ENCODE data around the gene HSF2BP. TPM values are rescaled to one million over a fixed set of nuclear protein-coding genes. Genes with fewer than 3 reads are reported as not detected.

Gene HSF2BP
- polyA plus RNA-seq, 2 donors, result 0.26 to 0.28 TPM

DNA sequence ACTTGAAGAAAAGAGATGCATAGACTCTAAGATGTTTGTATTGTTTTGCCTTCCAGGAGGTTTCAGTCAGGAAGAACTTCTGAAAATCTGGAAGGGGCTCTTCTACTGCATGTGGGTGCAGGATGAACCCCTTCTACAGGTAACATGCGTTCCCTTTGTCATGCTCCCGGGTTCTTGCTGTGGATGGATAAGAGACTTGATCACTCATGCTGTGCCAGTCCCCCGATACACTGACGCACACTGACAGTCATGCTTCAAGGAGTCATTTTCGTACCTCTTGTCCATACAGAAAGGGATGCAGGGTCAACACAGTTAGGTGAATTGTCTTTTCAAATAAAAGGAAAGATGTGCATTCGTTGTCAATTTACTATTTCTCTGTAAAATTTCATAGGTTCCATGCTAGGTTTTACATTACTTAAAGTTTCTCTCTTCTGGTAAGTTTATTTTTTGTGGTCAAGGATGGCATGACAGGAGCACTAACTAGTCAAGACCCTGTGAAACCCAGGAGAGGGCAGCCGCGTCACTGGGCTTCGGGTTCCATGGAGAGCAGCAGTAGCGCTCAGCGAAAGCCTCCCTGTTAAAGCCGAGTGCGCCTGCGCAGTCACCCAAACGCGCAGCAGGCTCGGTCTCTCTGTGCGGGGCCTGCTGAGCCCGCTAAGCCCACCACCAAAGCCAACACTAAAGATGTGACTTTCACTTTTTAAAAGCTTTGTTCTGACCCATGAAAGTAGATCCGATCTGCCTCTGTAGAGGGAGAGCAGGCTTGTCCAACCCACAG, 10.7 kb upstream of the HSF2BP start:
- no peaks in the 10 kb centered on the region for H3K27me3 ChIP-seq (ENCODE audit: control insufficient read depth in 1 of 2, insufficient read depth in 2 of 2, low read length in 2 of 2)
- peaks cover 0 to 3% of the 10 kb centered on the region in 2 donors for H3K4me1 ChIP-seq (ENCODE audit: control insufficient read depth in 2 of 2, insufficient read depth in 2 of 2, low read length in 1 of 2)

DNA sequence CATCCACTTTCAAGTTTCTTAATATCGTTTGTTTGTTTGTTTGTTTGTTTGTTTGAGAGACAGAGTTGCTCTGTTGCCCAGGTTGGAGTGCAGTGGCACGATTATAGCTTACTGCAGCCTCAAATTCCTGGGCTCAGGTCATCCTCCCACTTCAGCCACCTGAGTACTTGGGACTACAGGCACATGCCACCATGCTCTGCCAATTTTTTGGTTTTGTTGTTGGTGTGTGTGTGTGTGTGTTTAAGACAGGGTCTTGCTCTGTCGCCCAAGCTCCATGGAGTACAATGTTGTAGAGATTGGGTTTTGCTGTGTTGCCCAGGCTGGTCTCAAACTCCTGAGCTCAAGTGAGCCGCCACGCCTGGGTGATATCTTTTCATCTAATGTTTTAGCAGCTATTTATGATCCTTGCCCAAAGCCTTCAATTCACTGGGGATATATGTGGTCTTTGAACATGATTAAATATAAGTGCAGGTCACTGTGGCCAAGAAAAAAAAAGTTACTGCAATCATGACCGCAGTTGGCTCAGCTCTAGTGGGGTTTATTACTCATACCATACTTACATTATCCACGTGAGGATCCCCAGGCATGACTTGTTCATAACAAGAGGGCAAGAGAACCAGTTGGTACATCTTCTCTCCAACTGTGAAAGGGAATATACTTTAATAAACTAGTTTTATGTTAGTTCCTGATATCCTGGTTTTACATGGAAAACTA, 8.1 kb upstream of the HSF2BP start:
- H3K9me3 ChIP-seq (ENCODE audit: control insufficient read depth in 2 of 2, insufficient read depth in 1 of 2, low read depth in 1 of 2, low read length in 1 of 2), result no peaks in the 10 kb centered on the region
- H3K36me3 ChIP-seq (ENCODE audit: control insufficient read depth in 2 of 2, insufficient read depth in 2 of 2, low read length in 1 of 2), result peaks cover 3 to 5% of the 10 kb centered on the region in 2 donors
- H3K4me1 ChIP-seq (ENCODE audit: control insufficient read depth in 2 of 2, insufficient read depth in 2 of 2, low read length in 1 of 2), result peaks cover 0 to 3% of the 10 kb centered on the region in 2 donors
- no peak overlapping the region for H3K27ac ChIP-seq (ENCODE audit: low read depth in 2 of 2, low read length in 1 of 2)
- WGBS, 2 donors, result 81% methylated on average over 7 of the region's 7 CpGs
- no peaks in the 10 kb centered on the region for H3K27me3 ChIP-seq (ENCODE audit: control insufficient read depth in 1 of 2, insufficient read depth in 2 of 2, low read length in 2 of 2)
- no peak overlapping the region for H3K4me3 ChIP-seq (ENCODE audit: low read depth in 1 of 2, low read length in 2 of 2)

More for the DNA sequence above, 10.7 kb upstream of the HSF2BP start:
- WGBS, 2 donors, result 90 to 91% methylated on average over 20 of the region's 20 CpGs
- Histone ChIP-seq H3K27ac (ENCODE audit: low read depth in 2 of 2, low read length in 1 of 2) (no peak overlapping the region), H3K36me3 (ENCODE audit: control insufficient read depth in 2 of 2, insufficient read depth in 2 of 2, low read length in 1 of 2) (peaks cover 5 to 6% of the 10 kb centered on the region in 2 donors), H3K9me3 (ENCODE audit: control insufficient read depth in 2 of 2, insufficient read depth in 1 of 2, low read depth in 1 of 2, low read length in 1 of 2) (no peaks in the 10 kb centered on the region), H3K4me3 (ENCODE audit: low read depth in 1 of 2, low read length in 2 of 2) (no peak overlapping the region)

DNA sequence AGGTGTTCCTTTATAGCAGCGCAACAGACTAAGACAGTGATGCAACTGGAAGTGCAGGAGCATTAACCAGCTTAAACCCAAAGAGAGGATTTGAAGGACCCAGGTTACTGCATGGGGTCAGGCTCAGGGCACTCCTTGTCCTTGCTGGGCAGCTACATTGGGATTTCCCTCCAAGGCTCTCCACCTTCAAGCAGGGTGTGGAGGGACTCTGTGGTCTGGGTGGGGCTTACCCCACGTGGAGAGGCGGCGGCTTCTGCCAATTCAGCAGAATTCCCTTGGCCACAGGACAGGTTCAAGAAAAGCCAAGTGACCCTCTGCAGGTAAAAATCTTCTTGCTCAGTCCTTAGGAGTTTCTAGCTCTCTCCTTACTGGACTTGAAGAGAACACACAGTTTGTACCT, 6.6 kb upstream of the HSF2BP start:
- Histone ChIP-seq H3K4me3 (ENCODE audit: low read depth in 1 of 2, low read length in 2 of 2) (no peak overlapping the region), H3K27ac (ENCODE audit: low read depth in 2 of 2, low read length in 1 of 2) (peak overlapping the region in 1 of 2 donors; percentile 15), H3K9me3 (ENCODE audit: control insufficient read depth in 2 of 2, insufficient read depth in 1 of 2, low read depth in 1 of 2, low read length in 1 of 2) (no peaks in the 10 kb centered on the region), H3K36me3 (ENCODE audit: control insufficient read depth in 2 of 2, insufficient read depth in 2 of 2, low read length in 1 of 2) (peaks cover 3 to 5% of the 10 kb centered on the region in 2 donors), H3K27me3 (ENCODE audit: control insufficient read depth in 1 of 2, insufficient read depth in 2 of 2, low read length in 2 of 2) (no peaks in the 10 kb centered on the region), H3K4me1 (ENCODE audit: control insufficient read depth in 2 of 2, insufficient read depth in 2 of 2, low read length in 1 of 2) (peaks cover 0 to 3% of the 10 kb centered on the region in 2 donors)
- 80 to 81% methylated on average over 4 of the region's 4 CpGs for WGBS, 2 donors

DNA sequence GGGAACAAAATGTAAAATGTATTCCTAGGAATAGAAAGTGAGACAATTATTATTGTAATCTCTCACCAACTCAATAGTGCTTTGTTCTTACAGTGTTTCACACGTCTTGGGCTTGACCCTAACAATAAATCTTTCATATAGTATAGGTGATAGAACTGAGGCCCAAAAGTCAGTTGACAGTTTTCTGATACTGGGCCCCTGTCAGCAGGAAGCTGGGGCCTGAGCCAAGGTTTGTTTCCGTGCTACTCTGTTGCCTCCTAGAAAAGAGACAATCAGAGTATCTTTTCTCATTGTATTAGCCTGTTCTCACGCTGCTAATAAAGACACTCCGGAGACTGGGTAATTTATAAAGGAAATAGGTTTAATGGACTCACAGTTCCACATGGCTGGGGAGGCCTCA, 5.1 kb upstream of the HSF2BP start:
- no peaks in the 10 kb centered on the region for H3K36me3 ChIP-seq (ENCODE audit: control insufficient read depth in 2 of 2, insufficient read depth in 2 of 2, low read length in 1 of 2)
- 46 to 56% methylated on average over 4 of the region's 4 CpGs for WGBS, 2 donors

DNA sequence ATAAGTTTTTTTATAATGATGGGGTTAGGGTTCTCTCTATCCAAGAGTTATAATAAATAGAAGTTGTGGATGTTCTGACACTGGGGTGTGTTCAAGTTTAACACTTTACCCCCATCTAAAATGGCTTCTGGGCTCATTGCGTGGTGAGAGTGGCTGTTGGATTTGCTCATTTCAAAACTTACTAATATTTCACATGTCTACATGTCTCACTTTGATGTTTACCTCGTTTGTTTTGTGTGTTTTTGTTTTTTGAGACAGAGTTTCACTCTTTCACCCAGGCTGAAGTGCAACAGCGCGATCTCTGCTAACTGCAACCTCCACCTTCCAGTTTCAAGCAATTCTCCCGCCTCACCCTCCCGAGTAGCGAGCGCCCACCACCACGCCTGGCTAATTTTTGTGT, 3.7 kb upstream of the HSF2BP start:
- no peaks in the 10 kb centered on the region for H3K27me3 ChIP-seq (ENCODE audit: control insufficient read depth in 1 of 2, insufficient read depth in 2 of 2, low read length in 2 of 2)
- WGBS, 2 donors, result 88 to 89% methylated on average over 9 of the region's 9 CpGs
- H3K9me3 ChIP-seq (ENCODE audit: control insufficient read depth in 2 of 2, insufficient read depth in 1 of 2, low read depth in 1 of 2, low read length in 1 of 2), result no peaks in the 10 kb centered on the region
- H3K36me3 ChIP-seq (ENCODE audit: control insufficient read depth in 2 of 2, insufficient read depth in 2 of 2, low read length in 1 of 2), result no peaks in the 10 kb centered on the region
- H3K4me1 ChIP-seq (ENCODE audit: control insufficient read depth in 2 of 2, insufficient read depth in 2 of 2, low read length in 1 of 2), result peaks cover 0 to 10% of the 10 kb centered on the region in 2 donors
- no peak overlapping the region for H3K4me3 ChIP-seq (ENCODE audit: low read depth in 1 of 2, low read length in 2 of 2)
- no peak overlapping the region for H3K27ac ChIP-seq (ENCODE audit: low read depth in 2 of 2, low read length in 1 of 2)

More for the DNA sequence above, 5.1 kb upstream of the HSF2BP start:
- peaks cover 0 to 3% of the 10 kb centered on the region in 2 donors for H3K4me1 ChIP-seq (ENCODE audit: control insufficient read depth in 2 of 2, insufficient read depth in 2 of 2, low read length in 1 of 2)
- H3K4me3 ChIP-seq (ENCODE audit: low read depth in 1 of 2, low read length in 2 of 2), result no peak overlapping the region
- no peak overlapping the region for H3K27ac ChIP-seq (ENCODE audit: low read depth in 2 of 2, low read length in 1 of 2)
- no peaks in the 10 kb centered on the region for H3K27me3 ChIP-seq (ENCODE audit: control insufficient read depth in 1 of 2, insufficient read depth in 2 of 2, low read length in 2 of 2)
- no peaks in the 10 kb centered on the region for H3K9me3 ChIP-seq (ENCODE audit: control insufficient read depth in 2 of 2, insufficient read depth in 1 of 2, low read depth in 1 of 2, low read length in 1 of 2)

DNA sequence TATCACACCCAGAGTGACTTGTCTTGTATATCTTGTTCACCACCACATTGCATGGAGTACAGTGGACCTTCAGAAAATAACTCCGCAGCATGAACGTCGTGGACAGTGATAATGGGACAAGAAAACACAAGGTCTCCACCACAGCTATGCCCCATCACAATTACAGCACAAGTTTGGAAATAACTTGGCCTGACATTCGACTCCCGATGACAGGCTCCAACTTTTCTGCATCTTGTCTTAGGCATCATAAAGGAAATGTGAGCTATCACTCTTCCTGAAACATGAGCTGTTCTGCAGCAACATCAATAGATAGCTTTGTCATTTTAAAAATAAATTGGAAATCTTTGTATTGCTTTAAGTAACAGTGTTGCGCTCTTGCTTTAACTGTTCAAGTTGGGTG, 3.0 kb upstream of the HSF2BP start:
- no peaks in the 10 kb centered on the region for H3K36me3 ChIP-seq (ENCODE audit: control insufficient read depth in 2 of 2, insufficient read depth in 2 of 2, low read length in 1 of 2)
- no peaks in the 10 kb centered on the region for H3K9me3 ChIP-seq (ENCODE audit: control insufficient read depth in 2 of 2, insufficient read depth in 1 of 2, low read depth in 1 of 2, low read length in 1 of 2)
- H3K4me1 ChIP-seq (ENCODE audit: control insufficient read depth in 2 of 2, insufficient read depth in 2 of 2, low read length in 1 of 2), result peaks cover 0 to 9% of the 10 kb centered on the region in 2 donors
- WGBS, 2 donors, result 72 to 73% methylated on average over 6 of the region's 6 CpGs
- no peak overlapping the region for H3K27ac ChIP-seq (ENCODE audit: low read depth in 2 of 2, low read length in 1 of 2)
- no peaks in the 10 kb centered on the region for H3K27me3 ChIP-seq (ENCODE audit: control insufficient read depth in 1 of 2, insufficient read depth in 2 of 2, low read length in 2 of 2)
- no peak overlapping the region for H3K4me3 ChIP-seq (ENCODE audit: low read depth in 1 of 2, low read length in 2 of 2)

DNA sequence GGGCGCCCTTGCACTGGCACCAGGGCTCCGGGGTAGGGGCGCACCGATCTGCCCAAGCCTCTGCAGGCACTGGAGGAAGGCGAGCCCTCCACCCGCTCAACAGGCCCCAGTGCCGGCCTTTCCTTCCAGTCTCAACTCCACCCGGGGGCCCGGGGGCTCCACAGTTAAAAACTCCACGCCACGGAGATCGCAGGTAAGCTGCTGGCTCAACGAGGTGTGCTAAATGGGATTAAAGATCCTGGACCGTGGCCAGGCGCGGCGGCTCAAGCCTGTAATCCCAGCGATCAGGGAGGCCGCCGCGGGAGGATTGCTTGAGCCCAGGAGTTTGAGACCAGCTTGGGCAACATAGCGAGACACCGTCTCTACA, 536 bp downstream of the HSF2BP start:
- Histone ChIP-seq H3K9me3 (ENCODE audit: control insufficient read depth in 2 of 2, insufficient read depth in 1 of 2, low read depth in 1 of 2, low read length in 1 of 2) (no peaks in the 10 kb centered on the region), H3K4me3 (ENCODE audit: low read depth in 1 of 2, low read length in 2 of 2) (peak overlapping the region in 1 of 2 donors; percentile 78), H3K36me3 (ENCODE audit: control insufficient read depth in 2 of 2, insufficient read depth in 2 of 2, low read length in 1 of 2) (no peaks in the 10 kb centered on the region), H3K27me3 (ENCODE audit: control insufficient read depth in 1 of 2, insufficient read depth in 2 of 2, low read length in 2 of 2) (no peaks in the 10 kb centered on the region), H3K27ac (ENCODE audit: low read depth in 2 of 2, low read length in 1 of 2) (peak overlapping the region in 1 of 2 donors; percentile 84), H3K4me1 (ENCODE audit: control insufficient read depth in 2 of 2, insufficient read depth in 2 of 2, low read length in 1 of 2) (peaks cover 0 to 7% of the 10 kb centered on the region in 2 donors)
- WGBS, 2 donors, result 78 to 81% methylated on average over 23 of the region's 23 CpGs

DNA sequence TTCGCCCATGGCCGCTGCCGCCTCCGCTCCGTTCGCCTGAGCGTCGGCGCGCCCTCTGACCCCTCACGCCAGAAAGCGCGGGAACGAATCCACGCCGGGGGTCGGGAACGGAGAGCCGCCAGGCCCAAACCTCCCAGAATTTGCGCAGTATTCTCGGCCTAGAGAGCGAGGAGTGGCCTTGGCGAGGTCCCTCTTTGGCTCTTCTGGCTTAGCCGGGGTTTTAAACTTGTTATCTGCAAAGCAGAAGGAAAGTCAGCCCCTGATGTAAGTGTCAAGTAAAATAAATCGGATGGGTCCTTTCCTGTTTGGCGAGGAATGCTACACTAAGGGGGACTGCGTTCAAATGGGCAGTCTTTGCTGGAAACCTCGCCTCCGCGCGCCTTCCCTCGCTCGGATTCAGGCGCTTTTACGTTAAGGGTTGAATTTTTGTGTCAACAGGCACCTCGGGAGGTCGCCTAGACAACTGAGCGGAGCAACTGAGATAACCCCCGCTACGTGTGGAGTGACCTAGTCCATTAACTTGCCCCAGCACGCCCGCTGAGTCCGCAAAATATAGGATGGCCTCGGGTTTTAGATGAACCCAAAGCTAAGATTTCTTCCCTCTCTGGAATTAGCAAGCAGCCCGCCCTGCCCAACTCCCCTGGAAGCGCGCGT, 1.1 kb downstream of the HSF2BP start:
- Histone ChIP-seq H3K27ac (ENCODE audit: low read depth in 2 of 2, low read length in 1 of 2) (no peak overlapping the region), H3K9me3 (ENCODE audit: control insufficient read depth in 2 of 2, insufficient read depth in 1 of 2, low read depth in 1 of 2, low read length in 1 of 2) (no peaks in the 10 kb centered on the region), H3K36me3 (ENCODE audit: control insufficient read depth in 2 of 2, insufficient read depth in 2 of 2, low read length in 1 of 2) (no peaks in the 10 kb centered on the region), H3K4me3 (ENCODE audit: low read depth in 1 of 2, low read length in 2 of 2) (no peak overlapping the region), H3K4me1 (ENCODE audit: control insufficient read depth in 2 of 2, insufficient read depth in 2 of 2, low read length in 1 of 2) (peaks cover 0 to 7% of the 10 kb centered on the region in 2 donors), H3K27me3 (ENCODE audit: control insufficient read depth in 1 of 2, insufficient read depth in 2 of 2, low read length in 2 of 2) (no peaks in the 10 kb centered on the region)
- WGBS, 2 donors, result 92 to 93% methylated on average over 48 of the region's 48 CpGs

DNA sequence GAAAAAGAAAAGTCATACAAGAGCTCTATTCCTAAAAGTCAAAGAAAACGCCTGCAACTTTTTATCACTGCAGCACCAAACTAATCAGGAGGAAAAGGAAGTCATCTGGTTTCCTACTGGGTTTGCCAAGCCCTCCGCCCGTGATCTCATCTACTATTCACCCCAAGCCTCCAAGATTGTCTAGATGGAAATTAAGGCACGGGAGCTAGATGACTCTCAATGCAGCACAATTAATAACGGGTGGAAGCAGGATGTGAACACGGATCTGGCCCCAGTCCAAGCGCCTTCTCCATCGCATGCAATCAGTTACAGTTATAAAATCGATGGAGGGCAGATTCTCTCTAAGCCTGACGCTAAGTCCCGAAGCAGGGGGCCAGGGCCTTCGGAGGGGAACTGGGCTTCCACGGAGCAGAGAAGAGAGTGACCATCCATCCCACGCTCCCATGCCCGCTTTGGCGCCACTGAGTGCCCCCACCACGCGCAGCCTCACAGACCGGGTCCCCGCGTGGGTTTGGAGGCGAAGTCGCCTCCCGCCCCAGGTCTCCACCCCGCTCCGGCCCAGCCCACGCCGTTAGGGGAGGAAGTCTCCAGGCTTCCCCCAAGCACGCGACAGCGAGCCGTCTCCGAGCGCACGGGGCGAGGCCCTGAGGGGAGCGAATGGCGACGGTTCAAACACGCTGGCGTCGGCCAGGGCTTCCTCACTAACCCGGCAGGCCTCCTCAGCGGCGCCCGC, 1.8 kb downstream of the HSF2BP start:
- no peaks in the 10 kb centered on the region for H3K9me3 ChIP-seq (ENCODE audit: control insufficient read depth in 2 of 2, insufficient read depth in 1 of 2, low read depth in 1 of 2, low read length in 1 of 2)
- WGBS, 2 donors, result 73 to 80% methylated on average over 46 of the region's 46 CpGs
- H3K27me3 ChIP-seq (ENCODE audit: control insufficient read depth in 1 of 2, insufficient read depth in 2 of 2, low read length in 2 of 2), result no peaks in the 10 kb centered on the region
- H3K4me1 ChIP-seq (ENCODE audit: control insufficient read depth in 2 of 2, insufficient read depth in 2 of 2, low read length in 1 of 2), result peaks cover 0 to 7% of the 10 kb centered on the region in 2 donors
- H3K27ac ChIP-seq (ENCODE audit: low read depth in 2 of 2, low read length in 1 of 2), result no peak overlapping the region
- H3K4me3 ChIP-seq (ENCODE audit: low read depth in 1 of 2, low read length in 2 of 2), result no peak overlapping the region
- no peaks in the 10 kb centered on the region for H3K36me3 ChIP-seq (ENCODE audit: control insufficient read depth in 2 of 2, insufficient read depth in 2 of 2, low read length in 1 of 2)
